ENCODE data around the gene FAM180A.
A peak's percentile ranks its signal among the peaks of the same experiment; 100 is the strongest.
"Not testable (repeated sequence)": the region's sequence is repeated elsewhere in the genome, so short reads cannot be mapped to it uniquely, and the experiment has no call there.

FAM180A gene

DNA sequence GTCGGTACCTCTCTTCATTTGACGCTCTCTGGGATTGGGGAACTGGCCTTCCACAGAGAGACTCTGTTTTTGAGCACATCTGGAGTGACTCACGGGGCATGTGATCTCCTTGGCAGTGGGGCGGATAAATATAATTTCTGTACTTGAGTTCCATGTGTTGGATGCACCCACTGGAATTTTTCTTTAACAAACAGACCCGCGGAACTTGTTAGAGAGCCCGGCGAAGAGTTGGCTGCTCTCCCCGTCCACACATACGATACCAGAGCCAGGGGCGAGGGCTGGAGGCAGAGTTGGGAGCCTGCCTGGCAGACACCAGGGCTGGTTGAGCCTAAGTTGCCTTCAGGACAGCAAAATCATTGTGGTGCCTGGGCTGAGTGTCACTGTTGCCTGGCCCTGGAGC, at the start of gene FAM180A:
Gene FAM180A (minus strand): TSS at position 44 of the 400 bp plus-strand sequence. CDS start 233 bp downstream, outside the sequence.
- DNase-seq, result no peak

DNA sequence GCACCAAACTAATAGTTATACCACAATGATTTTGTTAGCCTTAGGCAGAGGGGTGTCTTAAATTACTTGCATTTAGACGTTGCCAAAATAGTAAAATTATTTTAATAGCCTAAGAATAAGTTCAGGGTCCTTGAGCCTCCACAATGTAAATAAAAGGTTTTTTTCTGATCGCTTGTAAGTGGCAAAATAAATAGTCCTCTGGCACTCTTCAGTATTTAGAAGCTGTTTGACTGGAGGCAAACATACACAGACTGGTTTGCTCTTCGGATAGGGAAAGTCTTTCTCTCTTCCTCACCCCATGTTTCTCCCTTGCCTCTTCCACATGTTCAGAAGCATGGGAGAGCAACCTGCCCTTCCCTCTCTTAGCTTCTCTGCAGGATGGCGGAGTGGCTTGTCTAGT, 49.5 kb upstream of the FAM180A start:
- no peak for DNase-seq

DNA sequence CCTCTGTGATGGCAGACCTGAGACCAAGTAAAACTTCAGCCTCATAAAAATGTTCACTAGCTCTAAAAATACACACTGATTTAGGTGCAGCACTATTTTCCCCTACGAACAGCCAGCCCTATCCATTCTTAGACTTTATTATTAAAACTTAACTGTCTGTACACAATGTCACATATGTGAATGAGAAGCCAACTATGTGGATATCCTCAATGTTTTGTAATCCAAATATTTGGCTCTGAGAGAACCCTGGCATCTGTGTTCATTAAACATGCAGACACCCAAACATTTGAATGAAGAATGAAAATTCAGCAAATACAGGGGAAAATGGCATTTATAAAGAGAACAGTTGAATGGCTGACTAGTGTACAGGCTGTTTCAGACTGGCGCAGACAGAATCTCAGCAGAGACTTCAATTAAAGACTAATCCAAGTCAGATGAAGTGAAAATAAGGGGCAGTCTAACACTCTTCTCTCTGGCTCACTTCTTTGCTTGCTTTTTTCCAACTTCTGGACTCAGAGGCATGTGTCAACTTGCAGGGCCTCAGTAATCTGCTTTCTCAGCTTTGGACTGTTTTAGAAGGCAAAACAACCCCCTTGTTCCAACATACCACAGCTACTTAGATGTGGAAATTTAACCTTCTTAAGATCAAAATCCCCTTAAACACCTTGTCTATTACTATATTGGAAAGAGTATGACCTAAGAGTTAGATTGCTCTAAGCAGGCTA, 47.4 kb upstream of the FAM180A start:
- no peak for DNase-seq

DNA sequence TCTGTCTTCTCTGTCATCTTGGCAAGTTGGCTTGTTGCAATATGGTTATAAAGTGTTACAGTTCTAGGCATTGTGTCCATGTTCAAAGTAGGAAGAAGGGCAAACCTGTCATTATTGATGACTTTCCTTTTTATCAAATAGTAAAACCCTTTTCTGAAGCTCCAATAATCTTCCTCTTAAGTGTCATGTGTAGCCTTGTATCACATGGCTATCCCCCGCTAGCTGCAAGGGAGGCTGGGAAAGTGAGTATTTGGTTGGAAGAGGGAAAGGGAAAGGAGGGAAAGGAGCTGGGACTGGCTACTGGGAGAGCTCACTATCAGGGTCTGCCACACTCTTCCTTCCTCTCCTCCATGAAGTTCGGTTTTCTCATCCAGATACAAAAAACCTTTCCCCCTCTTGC, 45.2 kb upstream of the FAM180A start:
- no peak for DNase-seq

DNA sequence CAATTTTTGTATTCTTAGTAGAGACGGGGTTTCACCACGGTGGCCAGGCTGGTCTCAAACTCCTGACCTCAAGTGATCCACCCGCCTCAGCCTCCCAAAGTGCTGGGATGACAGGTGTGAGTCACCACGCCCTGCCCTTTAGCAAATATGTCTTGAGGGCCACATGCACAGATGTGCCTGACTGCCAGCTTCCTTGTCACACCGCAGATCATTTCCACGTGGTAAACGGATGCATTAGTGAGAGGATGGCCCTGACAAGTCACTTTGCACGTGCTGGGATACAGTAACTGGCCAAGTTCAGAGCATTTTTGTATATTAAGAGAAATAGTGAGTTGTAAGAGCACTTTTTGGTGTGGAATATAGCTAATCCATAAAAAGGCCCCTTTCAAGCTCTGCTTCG, 44.3 kb upstream of the FAM180A start:
- peak; percentile 1 for DNase-seq

DNA sequence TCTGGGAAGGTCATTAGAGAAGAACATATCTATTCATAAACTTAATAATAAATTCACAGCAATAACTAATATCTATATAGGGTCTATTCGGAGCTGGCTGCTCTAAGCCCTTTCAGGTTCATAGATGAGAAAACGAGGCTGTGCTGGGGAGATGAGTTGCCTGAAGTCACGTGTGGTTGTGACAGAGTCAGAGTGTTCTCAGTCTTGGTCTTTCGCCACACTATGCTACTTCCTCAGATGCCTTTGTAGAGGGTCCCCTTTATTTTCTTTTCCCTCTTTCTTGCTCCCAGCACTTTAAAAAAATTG, 43.7 kb upstream of the FAM180A start:
- DNase-seq, result peak; percentile 24

DNA sequence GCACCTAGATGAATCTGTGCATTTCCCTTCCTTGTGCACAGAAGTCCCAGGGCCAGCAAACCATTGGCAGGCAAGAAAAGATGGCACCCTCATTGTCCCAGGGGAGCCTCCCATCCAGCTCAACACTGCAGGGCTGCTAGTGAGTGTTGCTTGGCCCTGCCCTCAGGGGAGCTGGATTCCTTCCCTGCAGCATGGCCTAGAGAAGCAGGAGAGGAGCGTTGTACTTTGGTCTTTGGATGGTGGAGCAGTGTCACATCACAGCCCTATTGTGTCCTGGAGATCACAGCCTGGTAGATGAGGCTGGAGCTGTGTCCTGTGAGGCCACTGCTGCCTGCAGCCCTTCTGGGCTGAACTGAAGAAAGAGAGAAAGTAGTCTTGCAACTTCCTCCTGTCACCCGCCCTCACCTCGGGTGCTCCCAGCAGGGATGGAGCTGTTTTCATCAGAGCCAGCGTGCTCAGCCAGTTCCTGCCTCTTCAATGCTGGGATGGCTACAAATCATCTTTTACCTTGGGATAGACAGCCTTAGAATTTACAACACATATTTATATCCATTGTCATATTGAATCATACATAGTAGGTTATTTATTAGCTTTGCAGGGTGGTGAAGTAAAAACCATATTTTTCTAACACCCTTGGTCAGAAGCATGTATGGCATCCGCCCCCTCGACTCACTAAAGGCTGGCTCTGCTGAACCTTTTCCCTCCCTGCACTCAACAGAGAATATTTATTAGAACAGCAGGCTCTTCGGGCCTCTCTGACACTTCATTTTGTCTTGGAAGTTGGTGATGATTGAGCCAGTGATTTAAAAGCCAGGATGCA, 43.1 kb upstream of the FAM180A start:
- DNase-seq, result peak; percentile 32

DNA sequence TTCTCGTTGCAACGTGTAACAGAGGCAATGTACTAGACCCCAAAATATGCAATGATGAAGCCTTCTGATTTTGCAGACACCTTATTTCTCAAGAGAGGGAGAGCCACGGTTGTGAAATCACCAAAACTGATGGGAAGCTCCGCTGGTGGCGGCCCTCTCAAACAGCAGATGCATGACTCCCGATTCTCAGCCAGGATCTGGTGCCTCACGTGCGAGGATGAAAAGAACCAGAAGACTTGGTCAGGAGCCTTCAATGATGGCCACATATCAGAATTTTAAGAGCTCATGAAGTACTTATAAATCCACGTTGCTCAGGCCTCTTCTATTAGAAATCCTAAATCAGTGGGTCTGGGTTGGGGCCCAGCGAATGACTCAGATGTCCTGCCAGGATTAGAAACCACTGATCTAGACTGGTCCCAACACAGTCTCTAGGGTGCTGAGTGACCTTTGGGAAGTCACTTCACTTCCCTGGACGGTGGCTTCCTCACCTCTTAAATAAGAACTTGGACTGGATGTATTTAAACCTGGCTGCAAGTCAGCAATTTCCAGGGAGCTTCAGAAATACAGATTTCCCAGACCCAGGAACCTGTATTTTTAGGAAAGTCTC, 41.9 kb upstream of the FAM180A start:
- peak; percentile 15 for DNase-seq

DNA sequence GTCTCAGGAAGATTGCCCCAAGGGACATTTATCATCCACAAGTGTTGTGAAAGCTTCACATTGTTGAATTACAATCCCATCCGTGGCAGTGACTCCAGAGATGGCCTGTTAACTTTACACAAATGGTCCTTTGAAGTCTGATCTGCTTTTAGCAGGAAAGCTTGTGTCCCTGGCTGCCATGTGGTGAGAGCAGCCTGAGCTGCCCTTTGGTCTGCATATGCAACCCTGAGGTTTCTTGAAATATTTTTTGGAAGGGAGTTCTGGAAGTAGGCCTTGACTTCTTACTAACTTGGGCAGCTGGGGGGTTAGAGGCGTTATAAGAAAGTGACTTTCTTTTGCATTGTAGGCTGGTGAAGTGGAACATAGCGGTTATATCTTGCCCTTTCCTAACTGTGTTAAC, 41.3 kb upstream of the FAM180A start:
- DNase-seq, result no peak

DNA sequence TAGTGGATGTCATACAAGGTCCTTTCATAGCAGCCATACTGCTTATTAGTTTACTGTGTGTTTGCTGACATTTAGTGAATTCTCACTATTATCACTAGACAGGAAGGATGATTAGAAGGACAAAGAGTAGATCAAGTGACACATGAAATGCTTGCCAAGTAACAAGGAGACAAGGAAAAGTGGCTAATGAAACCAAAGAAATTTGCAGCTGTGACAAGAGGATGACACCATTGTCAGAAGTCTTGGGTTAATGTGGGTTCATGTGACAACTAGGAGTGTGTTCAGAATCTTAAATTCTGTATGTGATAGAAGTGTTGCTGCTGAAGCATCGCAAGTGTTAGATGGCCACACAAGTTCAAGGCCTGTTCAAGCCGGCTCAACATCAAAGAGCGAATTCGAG, 40.8 kb upstream of the FAM180A start:
- DNase-seq, result no peak

DNA sequence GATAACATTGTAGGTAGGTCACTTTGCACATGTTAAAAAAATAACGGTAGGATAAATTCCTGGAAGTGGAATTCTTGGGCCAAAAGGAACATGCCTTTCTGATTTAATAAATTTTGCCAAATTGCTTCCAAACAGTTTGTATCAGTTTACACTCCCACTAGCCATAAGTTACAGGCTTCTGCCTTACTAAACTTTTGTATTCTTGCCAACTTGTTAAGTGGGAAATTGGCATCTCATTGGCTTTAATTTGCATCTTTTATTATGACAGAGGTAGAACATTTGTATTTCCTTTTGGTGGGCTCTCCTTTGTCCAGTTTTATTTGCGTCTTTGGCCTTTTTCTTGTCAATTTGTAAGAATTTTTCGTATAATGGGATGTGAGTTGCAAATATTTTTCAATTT, 38.3 kb upstream of the FAM180A start:
- no peak for DNase-seq

DNA sequence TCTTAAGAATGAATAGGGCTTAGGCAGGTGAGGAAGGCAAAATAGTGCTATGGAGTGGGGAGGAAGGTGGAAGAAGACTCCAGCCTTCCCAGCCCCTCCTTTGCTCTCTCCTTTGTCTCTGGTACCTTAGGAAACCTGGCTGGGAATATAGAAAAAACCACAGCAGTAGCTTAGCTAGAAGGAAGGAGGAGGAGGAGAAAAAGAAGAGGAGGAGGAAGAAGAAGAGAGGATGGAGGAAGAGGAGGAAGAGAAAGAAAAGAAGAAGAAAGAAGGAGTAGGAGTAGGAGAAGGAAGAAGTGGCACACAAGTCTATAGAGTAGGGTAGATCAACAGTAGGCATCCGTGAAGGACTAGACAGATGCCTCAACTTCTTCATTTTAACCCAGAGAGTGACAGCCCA, 36.5 kb upstream of the FAM180A start:
- DNase-seq, result no peak

DNA sequence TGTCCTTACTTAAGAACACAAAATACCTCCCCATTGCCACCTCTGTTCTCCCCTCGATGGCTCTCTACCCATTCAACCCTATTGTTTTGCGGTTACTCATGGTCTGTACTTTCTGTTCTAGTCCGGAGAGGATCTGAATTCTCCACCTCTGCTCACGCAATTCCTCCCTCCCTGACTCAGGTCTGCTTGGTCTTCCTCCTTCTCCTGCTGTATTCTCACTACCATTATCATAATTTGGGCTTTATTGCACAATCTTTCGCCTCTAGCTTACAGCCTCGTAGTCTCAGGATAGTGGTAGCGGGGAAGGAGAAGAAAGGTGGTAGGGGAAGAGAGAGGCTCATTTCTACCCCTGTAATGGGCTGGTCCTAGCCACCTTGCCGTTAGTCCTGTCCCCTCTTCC, 35.4 kb upstream of the FAM180A start:
- DNase-seq, result no peak

DNA sequence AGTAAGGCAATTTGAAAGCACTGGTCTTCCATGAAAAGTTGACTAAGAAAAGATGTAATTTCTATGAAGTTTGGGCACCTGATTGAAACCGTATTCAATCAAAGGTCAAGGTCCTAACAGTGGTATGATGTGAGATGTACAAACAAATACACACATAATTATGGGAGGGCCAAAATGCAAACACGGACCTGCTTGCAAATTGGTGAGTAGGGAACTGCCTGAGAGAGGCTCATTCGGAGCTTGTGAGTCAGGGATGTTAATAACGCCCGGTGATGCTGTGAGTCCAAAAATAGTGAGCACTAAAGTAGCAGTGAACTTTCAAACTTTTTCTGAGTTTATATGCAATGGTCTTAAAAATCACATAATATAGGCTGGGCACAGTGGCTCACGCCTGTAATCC, 34.2 kb upstream of the FAM180A start:
- no peak for DNase-seq

DNA sequence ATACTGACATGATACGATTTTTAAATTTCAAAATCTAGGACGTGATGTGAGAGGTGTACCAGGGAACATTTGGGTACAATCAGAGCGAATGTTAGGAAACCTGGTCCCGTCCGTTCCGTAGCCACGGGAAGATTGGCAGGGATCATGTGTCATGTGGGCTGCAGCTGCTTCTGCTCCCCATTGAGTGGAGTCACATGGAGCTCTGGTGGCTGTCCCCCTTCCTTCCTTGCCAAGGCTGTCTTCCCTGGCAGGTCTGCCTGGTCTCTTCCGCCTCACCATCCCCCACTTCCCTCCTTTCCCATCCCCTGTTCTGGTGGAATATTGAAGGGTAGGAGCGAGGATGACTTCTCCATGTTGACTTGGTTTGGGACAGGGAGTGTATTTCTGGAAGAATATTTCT, 33.8 kb upstream of the FAM180A start:
- DNase-seq, result no peak

DNA sequence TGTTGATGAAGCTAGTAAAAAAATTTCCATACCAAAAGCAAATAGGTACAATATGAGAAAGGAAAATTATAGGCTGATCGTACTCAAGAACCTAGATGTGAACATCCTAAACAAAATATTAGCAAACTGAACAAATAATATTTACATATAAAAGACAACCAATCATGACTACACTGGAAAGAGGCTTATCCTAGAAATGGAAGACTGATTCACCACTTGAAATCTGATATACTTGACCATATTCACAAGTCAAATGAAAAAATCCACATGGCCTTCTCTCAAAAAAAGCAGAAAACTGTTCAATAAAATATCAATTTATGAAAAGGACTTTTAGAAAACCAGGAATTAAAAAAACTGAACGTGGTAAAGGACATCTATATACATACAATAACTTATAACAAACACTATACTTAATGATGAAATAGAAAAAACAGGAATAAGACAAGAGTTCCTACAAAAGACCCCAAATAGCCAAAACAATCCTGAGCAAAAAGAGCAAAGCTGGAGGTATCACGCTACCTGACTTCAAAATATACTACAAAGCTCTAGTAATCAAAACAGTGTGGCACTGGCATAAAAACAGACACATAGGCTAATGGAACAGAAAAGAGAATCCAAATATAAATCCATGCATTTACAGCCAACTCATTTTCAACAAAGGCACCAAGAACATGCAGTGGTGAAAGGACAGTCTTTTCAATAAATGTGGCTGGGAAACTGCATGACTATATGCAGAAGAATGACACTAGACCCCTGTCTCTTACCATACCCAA, 29.2 kb upstream of the FAM180A start:
- DNase-seq, result no peak

DNA sequence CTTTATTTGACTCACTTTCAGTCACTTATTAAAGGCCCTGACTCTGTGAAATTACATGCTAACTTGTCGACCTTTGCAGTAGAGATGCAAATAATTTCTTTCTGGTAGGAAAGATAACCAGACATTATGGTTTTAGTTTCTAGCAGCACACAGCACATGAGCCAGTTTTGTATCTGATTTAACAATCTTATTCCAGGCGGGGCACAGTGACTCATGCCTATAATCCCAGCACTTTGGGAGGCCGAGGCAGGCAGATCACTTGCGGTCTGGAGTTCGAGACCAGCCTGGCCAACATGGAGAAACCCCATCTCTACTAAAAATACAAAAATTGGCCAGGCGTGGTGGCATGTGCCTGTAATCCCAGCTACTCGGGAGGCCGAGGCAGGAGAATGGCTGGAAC, 27.3 kb upstream of the FAM180A start:
- DNase-seq, result not testable (repeated sequence)

DNA sequence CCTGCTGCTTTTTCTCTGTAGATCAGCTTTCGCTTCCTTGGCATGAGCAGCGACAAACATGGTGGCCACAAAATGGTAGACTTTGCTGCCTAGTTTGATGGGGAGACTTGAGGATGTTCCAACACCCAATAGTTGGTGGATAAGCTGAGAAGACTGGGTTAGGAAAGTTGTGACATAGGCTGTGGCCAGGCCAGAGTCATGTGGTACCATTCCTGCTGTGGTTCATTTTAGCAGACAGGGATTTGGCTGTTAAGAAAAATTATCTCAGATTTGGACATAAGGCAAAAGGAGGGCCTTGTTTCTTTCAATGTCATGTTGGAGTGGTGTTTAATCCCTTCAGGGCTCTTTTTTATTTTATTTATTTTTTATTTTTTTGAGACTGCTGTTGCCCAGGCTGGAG, 26.6 kb upstream of the FAM180A start:
- DNase-seq, result peak; percentile 31

DNA sequence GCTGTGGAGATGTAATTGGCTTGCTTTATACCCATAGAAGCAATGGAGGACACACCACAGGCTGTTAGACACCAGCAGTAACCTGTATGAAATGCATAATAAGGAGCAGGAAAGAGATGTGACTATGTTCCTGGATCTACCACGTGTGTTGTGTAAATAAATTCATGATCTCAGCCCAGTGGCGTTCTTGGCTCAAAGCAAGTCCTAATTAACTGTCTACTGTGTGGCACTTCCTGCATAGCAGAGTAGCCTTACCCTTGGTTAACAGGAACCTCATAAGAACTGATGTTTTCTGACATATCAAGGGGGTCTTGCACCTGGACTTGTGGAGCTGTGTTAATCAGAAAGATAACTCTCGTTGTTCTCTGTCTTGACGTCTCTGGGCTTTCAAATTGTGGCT, 25.7 kb upstream of the FAM180A start:
- DNase-seq, result no peak

DNA sequence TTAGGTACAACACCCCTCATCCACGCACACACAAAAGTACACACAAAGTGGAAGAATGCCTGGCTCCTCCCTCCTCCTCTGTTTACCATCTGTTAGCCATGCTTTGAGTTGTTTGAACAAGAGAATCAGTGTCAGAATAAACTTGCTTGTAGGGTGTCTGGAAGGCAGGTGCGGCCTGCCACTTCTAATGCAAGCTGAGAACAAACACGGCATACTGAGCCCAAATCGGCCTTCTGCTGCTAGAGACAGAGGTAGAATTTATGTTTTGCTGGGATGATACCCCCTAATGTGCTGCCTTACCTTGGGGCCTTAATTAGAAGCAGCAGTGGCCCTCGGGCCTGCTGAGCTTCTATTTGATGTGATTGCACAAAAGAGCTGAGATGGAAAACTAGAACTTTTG, 24.9 kb upstream of the FAM180A start:
- DNase-seq, result no peak

DNA sequence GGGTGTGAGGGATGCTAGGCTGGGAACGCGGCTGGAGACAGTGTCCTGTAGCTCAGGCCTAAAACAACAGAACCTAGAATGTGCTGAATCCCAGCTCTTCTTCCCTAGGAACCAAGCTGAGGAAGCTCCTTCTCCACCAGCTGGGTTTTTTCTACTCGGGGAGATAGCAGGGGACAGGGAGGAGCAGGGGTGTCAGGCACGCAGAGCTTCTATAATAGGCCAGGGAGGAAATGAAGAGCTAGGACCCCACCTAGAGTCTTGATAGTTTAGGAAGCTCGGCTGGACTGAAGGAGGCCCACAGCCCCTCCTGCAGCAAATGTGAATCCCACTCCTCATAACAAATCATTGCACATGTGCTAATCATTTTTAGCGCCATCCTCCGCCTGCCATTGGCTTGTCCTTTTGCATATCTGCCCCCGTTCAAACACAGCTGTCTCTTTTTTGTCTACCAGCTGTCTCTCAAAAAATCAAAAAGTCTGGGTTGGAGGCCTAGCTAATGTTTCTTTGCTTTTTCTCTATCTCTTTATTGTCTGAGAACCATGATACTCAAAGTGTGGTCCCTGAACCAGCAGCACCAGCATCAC, 24.1 kb upstream of the FAM180A start:
- DNase-seq, result no peak

DNA sequence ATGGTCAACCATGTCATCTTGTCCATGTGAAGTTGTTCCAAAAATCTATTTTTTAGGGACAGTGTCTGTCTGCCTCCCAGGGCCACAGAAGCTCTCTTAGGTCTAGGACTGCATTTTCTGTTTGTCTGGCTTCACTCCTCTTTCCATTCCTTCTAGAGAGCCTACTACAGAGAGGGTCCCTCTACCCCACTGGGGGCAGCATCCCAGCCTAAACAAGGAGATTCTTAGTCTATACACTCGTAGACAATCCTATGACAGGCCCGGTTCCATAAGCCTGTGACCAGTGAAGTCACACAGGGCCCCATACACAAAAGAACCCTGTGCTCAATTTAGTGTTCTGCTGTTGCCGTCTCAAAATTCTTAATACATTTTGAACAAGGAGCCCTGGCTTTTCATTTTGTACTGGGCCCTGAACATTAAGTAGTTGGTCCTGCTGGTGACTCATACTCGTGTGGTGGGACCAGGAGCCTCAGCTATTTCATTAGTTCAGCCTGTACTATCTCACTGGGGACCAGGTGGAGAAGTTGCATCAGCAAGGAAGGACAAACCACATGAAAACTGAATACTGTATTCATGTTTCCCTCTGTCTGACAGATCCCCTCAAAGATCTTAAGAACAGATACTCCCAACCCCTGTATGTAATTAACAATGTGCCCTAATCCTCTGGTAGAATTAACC, 23.5 kb upstream of the FAM180A start:
- peak; percentile 86 for DNase-seq

DNA sequence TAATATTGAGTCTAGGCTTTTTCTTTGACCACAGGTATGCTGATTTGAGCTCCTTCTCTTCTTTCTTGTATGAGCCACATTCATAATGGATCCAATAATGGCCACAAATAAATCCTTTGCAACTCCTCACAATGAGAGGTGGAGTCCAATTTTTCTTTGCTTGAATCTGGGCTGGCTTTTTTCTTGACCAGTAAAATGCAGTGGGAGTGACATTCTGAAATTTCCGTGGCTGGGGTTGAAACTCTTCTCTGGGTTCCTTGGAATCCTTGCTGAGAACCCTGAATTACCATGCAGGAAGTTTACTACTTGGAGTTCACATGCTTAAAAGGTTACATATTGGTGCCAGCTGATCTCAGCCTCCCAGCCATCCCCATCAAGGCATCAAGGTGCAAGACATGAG, 22.4 kb upstream of the FAM180A start:
- DNase-seq, result no peak

Measured in MV-4-11 (cell line).